Activated naive CD8-positive, alpha-beta T cell treated with anti-CD3 and anti-CD28 coated beads for 36 hours (primary cell): Measurements from ENCODE around the gene SLC13A3. TPM values are rescaled to one million over a fixed set of nuclear protein-coding genes. Genes with fewer than 3 reads are reported as not detected.

Experiments
- DNase-seq: peaks from one replicate; pipeline ENCODE4 v3.0.0; 2021
- H3K27ac Mint-ChIP-seq: one replicate; pipeline ENCODE4 v1.8.0; 2022; ENCODE audit warnings: mild to moderate bottlenecking, moderate library complexity, mixed read lengths
- H3K27me3 Mint-ChIP-seq: one replicate; pipeline ENCODE4 v1.8.0; 2022; ENCODE audit warnings: mild to moderate bottlenecking, mixed read lengths
- H3K36me3 Mint-ChIP-seq: one replicate; pipeline ENCODE4 v1.8.0; 2021; ENCODE audit warnings: mild to moderate bottlenecking, mixed read lengths
- H3K4me1 Mint-ChIP-seq: one replicate; pipeline ENCODE4 v1.8.0; 2021; ENCODE audit warnings: mixed read lengths
- H3K4me3 Mint-ChIP-seq: one replicate; pipeline ENCODE4 v1.8.0; 2022; ENCODE audit warnings: mild to moderate bottlenecking, moderate library complexity, mixed read lengths
- H3K9me3 Mint-ChIP-seq: one replicate; pipeline ENCODE4 v1.8.0; 2022; ENCODE audit warnings: mixed read lengths
- total RNA-seq, 2 experiments: library from RNA; stranded (reverse); gene quantifications; one replicate each; pipeline ENCODE4 v1.2.3, GENCODE V29; 2021

SLC13A3 gene
- total RNA-seq, 2 experiments from 2014 or later, result not detected

DNA sequence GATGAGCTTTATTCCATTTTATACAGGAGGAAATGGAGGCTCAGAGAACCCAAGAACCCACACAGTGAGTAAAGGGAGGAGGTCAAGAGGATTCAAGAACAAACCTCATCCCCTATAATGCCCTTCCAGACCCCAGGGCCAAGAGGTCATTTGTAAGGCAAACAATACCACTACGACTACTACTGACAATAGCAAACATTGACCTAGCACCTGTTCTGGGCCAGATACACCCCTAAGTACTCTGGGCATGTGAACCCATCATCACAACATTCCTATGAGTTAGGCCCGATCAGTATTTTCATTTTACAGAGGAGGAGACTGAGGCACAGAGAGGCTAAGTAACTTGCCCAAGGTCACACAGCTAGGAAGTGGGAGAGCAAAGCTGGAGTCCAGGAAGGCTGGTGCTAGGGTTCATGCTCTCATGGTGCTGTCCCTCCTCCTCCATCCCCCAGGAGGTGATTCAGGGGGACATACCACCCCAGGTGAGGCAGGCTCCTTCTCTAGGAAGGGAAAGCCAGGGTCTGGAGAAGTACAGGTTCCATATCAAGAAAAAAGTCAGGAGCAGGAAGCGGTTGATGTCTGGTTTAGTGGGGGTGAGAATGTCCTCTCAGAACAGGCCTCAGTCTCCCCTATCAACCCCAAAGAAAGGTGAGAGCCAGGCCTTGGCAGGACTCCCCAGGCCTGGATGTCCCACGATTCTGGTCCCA is 13.7 kb downstream of the SLC13A3 start:
- Mint-ChIP-seq H3K27me3 (peaks cover 10% of the 10 kb centered on the region), H3K4me1 (no peaks in the 10 kb centered on the region), H3K4me3 (no peak overlapping the region), H3K36me3 (no peaks in the 10 kb centered on the region), H3K9me3 (no peaks in the 10 kb centered on the region), H3K27ac (no peak overlapping the region)
- DNase-seq, result no peak

GRCh38 chr20:46637020-46637419 is 14.2 kb downstream of the SLC13A3 start:
- no peaks in the 10 kb centered on the region for H3K9me3 Mint-ChIP-seq
- H3K27me3 Mint-ChIP-seq, result peaks cover 10% of the 10 kb centered on the region
- H3K36me3 Mint-ChIP-seq, result no peaks in the 10 kb centered on the region
- no peak overlapping the region for H3K27ac Mint-ChIP-seq
- H3K4me1 Mint-ChIP-seq, result no peaks in the 10 kb centered on the region
- no peak for DNase-seq
- H3K4me3 Mint-ChIP-seq, result no peak overlapping the region

- H3K27ac Mint-ChIP-seq, result no peak overlapping the region
- peaks cover 10% of the 10 kb centered on the region for H3K27me3 Mint-ChIP-seq
- H3K9me3 Mint-ChIP-seq, result no peaks in the 10 kb centered on the region
- no peaks in the 10 kb centered on the region for H3K36me3 Mint-ChIP-seq
- H3K4me3 Mint-ChIP-seq, result no peak overlapping the region
- no peaks in the 10 kb centered on the region for H3K4me1 Mint-ChIP-seq
- DNase-seq, result no peak
Measured at GRCh38 chr20:46636514-46636913, 14.7 kb downstream of the SLC13A3 start.

- Mint-ChIP-seq H3K36me3 (no peaks in the 10 kb centered on the region), H3K27ac (no peak overlapping the region), H3K4me3 (no peak overlapping the region), H3K27me3 (peaks cover 10% of the 10 kb centered on the region), H3K4me1 (no peaks in the 10 kb centered on the region), H3K9me3 (no peaks in the 10 kb centered on the region)
- DNase-seq, result no peak
Measured at GRCh38 chr20:46635514-46636136, 15.6 kb downstream of the SLC13A3 start.

DNA sequence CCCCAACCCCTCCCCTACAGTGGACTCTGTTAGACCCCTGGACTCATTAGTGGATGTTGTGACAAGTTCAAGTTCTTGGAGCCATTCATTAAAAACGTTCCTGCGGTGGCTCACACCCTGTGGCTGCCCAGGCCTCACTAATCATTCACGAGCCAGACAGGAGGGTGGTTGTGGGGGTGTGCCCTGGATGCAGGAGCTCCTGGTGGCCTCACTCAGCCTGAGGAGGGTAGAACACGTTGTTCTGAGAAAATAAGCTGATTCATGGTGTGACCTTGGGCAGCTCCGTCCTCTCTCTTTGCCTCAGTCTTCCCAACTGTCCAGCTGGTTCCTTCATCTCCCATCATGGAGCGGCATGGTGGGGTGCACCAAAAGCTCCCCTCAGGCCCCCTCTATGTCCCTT is 16.7 kb downstream of the SLC13A3 start:
- no peaks in the 10 kb centered on the region for H3K36me3 Mint-ChIP-seq
- no peak overlapping the region for H3K4me3 Mint-ChIP-seq
- peaks cover 5% of the 10 kb centered on the region for H3K9me3 Mint-ChIP-seq
- no peak for DNase-seq
- H3K27me3 Mint-ChIP-seq, result peaks cover 13% of the 10 kb centered on the region
- no peaks in the 10 kb centered on the region for H3K4me1 Mint-ChIP-seq
- H3K27ac Mint-ChIP-seq, result no peak overlapping the region

- DNase-seq, result no peak
- Mint-ChIP-seq H3K36me3 (no peaks in the 10 kb centered on the region), H3K27ac (no peak overlapping the region), H3K4me1 (no peaks in the 10 kb centered on the region), H3K4me3 (no peak overlapping the region), H3K9me3 (peaks cover 6% of the 10 kb centered on the region), H3K27me3 (peaks cover 23% of the 10 kb centered on the region)
Measured at GRCh38 chr20:46631874-46632446, 19.3 kb downstream of the SLC13A3 start.

GRCh38 chr20:46631212-46631869 is 19.9 kb downstream of the SLC13A3 start:
- Mint-ChIP-seq H3K4me1 (no peaks in the 10 kb centered on the region), H3K9me3 (peaks cover 6% of the 10 kb centered on the region), H3K36me3 (no peaks in the 10 kb centered on the region), H3K4me3 (no peak overlapping the region), H3K27ac (no peak overlapping the region), H3K27me3 (peaks cover 27% of the 10 kb centered on the region)
- no peak for DNase-seq

GRCh38 chr20:46630306-46630705 is 21.0 kb downstream of the SLC13A3 start:
- H3K27me3 Mint-ChIP-seq, result peaks cover 17% of the 10 kb centered on the region
- H3K36me3 Mint-ChIP-seq, result no peaks in the 10 kb centered on the region
- peaks cover 9% of the 10 kb centered on the region for H3K9me3 Mint-ChIP-seq
- no peaks in the 10 kb centered on the region for H3K4me1 Mint-ChIP-seq
- H3K4me3 Mint-ChIP-seq, result no peak overlapping the region
- H3K27ac Mint-ChIP-seq, result no peak overlapping the region
- no peak for DNase-seq

GRCh38 chr20:46629341-46629740 is 21.9 kb downstream of the SLC13A3 start:
- DNase-seq, result no peak
- Mint-ChIP-seq H3K4me1 (no peaks in the 10 kb centered on the region), H3K27me3 (peaks cover 17% of the 10 kb centered on the region), H3K36me3 (no peaks in the 10 kb centered on the region), H3K4me3 (no peak overlapping the region), H3K9me3 (peaks cover 9% of the 10 kb centered on the region), H3K27ac (no peak overlapping the region)

GRCh38 chr20:46627234-46627633 is 24.0 kb downstream of the SLC13A3 start:
- H3K4me3 Mint-ChIP-seq, result no peak overlapping the region
- H3K36me3 Mint-ChIP-seq, result no peaks in the 10 kb centered on the region
- peaks cover 24% of the 10 kb centered on the region for H3K27me3 Mint-ChIP-seq
- H3K4me1 Mint-ChIP-seq, result no peaks in the 10 kb centered on the region
- peaks cover 15% of the 10 kb centered on the region for H3K9me3 Mint-ChIP-seq
- no peak for DNase-seq
- no peak overlapping the region for H3K27ac Mint-ChIP-seq

GRCh38 chr20:46626758-46627157 is 24.5 kb downstream of the SLC13A3 start:
- Mint-ChIP-seq H3K4me1 (no peaks in the 10 kb centered on the region), H3K4me3 (no peak overlapping the region), H3K36me3 (no peaks in the 10 kb centered on the region), H3K9me3 (peaks cover 15% of the 10 kb centered on the region), H3K27me3 (peaks cover 24% of the 10 kb centered on the region), H3K27ac (no peak overlapping the region)
- DNase-seq, result no peak

DNA sequence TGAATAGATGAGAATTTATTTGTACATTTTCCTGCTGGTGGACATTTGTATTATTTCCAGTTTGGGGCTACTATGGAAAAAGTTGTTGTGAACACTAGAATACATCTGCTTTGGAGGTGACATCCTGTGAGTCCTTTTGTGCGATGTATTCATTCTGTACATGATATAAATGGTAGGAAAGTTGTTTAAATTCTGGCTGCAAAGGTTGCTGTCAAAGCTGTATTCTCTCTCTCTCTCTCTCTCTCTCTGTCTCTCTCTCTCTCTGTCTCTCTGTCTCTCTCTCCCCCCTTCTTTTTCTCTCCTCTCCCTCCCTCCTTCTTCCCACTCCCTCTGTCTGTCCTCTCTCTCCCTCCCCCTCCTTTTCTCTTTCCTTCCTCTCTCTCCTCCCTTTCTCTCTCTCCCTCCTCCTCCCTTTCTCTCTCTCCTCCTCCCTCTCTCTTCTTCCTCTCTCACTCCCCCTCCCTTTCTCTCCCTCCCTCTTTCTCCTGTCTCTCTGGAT is 25.3 kb downstream of the SLC13A3 start:
- Mint-ChIP-seq H3K36me3 (no peaks in the 10 kb centered on the region), H3K27me3 (peaks cover 24% of the 10 kb centered on the region), H3K9me3 (peaks cover 15% of the 10 kb centered on the region), H3K27ac (no peak overlapping the region), H3K4me3 (no peak overlapping the region), H3K4me1 (no peaks in the 10 kb centered on the region)
- DNase-seq, result no peak

DNA sequence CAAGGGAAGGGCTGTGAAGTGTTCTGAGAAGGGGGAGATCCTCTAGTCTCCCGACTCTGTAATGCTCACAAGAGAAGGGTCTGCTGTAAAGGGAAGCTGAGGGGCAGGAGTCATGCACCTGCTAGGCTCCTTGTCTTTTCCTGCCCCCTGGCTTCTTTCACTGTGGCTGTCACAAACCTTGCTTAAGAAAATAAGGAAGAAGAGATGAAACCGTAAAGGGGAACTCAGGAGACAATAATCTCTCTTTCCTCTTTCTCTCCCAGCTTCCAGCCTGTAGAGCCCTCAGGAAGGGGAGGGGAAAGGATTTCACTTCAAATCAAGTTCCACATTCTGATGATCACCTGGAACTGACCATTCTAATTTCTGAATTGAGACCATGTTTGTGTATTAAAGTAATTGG is 26.3 kb downstream of the SLC13A3 start:
- Mint-ChIP-seq H3K9me3 (peaks cover 13% of the 10 kb centered on the region), H3K36me3 (no peaks in the 10 kb centered on the region), H3K27me3 (peaks cover 24% of the 10 kb centered on the region), H3K4me1 (no peaks in the 10 kb centered on the region), H3K27ac (no peak overlapping the region), H3K4me3 (no peak overlapping the region)
- no peak for DNase-seq

- DNase-seq, result no peak
- H3K36me3 Mint-ChIP-seq, result no peaks in the 10 kb centered on the region
- H3K27ac Mint-ChIP-seq, result no peak overlapping the region
- no peak overlapping the region for H3K4me3 Mint-ChIP-seq
- peaks cover 8% of the 10 kb centered on the region for H3K9me3 Mint-ChIP-seq
- H3K27me3 Mint-ChIP-seq, result peaks cover 11% of the 10 kb centered on the region
- no peaks in the 10 kb centered on the region for H3K4me1 Mint-ChIP-seq
Measured at GRCh38 chr20:46622165-46622564, 29.1 kb downstream of the SLC13A3 start.

- H3K27ac Mint-ChIP-seq, result no peak overlapping the region
- no peaks in the 10 kb centered on the region for H3K36me3 Mint-ChIP-seq
- H3K4me3 Mint-ChIP-seq, result no peak overlapping the region
- H3K4me1 Mint-ChIP-seq, result no peaks in the 10 kb centered on the region
- no peak for DNase-seq
- H3K27me3 Mint-ChIP-seq, result peaks cover 7% of the 10 kb centered on the region
- H3K9me3 Mint-ChIP-seq, result peaks cover 8% of the 10 kb centered on the region
Measured at GRCh38 chr20:46621492-46621891, 29.8 kb downstream of the SLC13A3 start.
